Astrocyte of the cerebellum (primary cell): ENCODE results near the gene RPH3AL.
"Not testable (repeated sequence)": the region's sequence is repeated elsewhere in the genome, so short reads cannot be mapped to it uniquely, and the experiment has no call there.

Experiments
- DNase-seq: peaks from one replicate; pipeline ENCODE4 v3.0.0-alpha.2; 2011; ENCODE audit warnings: low read depth
- H3K4me3 ChIP-seq: 2 replicates; pipeline ENCODE4 v1.5.1; 2011; ENCODE audit warnings: mild to moderate bottlenecking, low read depth, low read length, moderate library complexity
- CTCF ChIP-seq: IDR thresholded peaks from 2 replicates; pipeline ENCODE4 v1.5.1; 2012; ENCODE audit warnings: low read length, low read depth, moderate library complexity, mild to moderate bottlenecking; ENCODE audit errors: missing control alignments
- in situ Hi-C: cut with HindIII; loops from 2 replicates; pipeline ENCODE4 v1.10.0; 2017; ENCODE audit warnings: low sequenced_read_pairs

The RPH3AL gene

DNA sequence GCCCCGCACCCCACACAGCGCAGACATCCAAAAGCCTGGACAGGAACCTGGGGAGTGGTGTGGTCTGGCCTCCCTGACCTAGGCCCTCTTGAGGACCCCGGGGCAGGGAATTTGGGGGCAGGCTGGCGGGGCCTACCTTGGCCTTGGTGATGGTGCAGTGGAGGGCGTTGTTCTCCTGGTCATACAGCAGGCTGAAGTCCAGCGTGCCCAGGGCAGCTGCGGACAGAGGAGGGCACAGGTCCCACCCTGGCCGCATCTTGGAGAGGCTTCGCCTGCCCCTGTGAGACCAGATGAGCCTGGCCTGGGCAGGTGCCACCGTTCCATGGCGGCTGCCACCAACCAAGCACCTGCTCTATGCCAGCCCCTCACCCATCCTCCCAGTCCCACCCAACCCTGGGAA lies 180.2 kb downstream of the RPH3AL start:
- no peak overlapping the region for H3K4me3 ChIP-seq
- TF ChIP-seq CTCF = no peak
- in situ Hi-C loops = no loop called here
- no peak for DNase-seq

DNA sequence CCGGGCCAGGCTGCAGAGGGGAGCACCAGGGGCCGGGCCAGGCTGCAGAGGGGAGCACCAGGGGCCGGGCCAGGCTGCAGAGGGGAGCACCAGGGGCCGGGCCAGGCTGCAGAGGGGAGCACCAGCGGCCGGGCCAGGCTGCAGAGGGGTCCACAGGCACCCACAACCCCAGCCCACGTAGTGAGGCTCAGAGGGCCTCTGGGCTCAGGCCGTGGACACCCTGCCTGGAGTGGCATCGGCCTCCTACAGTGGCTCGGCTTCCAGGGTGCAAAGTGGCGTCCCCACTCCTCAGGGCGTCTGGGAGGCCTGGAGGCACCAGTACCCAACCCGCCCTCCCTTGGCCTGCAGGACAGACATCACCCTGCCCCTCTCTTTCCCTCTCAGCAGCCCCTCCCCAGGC lies 180.7 kb downstream of the RPH3AL start:
- TF ChIP-seq CTCF = no peak
- no peak for DNase-seq
- in situ Hi-C loops = no loop called here
- H3K4me3 ChIP-seq = no peak overlapping the region

- no peak for TF ChIP-seq CTCF
- no peak overlapping the region for H3K4me3 ChIP-seq
- DNase-seq = no peak
- in situ Hi-C loops = no loop called here
These were observed 182.4 kb downstream of the RPH3AL start for GRCh38 chr17:170130-170670.

DNA sequence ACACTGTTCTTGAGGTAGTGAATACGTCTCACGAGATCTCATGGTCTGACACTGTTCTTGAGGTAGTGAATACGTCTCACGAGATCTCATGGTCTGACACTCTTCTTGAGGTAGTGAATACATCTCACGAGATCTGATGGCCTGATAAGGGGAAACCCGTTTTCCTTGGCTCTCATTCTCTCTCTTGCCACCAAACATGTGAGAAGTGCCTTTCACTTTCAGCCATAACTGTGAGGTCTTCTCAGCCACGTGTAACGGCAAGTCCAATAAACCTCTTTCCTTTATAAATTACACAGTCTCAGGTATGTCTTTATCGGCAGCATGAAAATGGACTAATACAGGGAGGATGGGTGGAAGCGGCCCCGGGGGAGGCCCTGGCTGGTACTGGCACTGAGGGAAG lies 184.0 kb downstream of the RPH3AL start:
- H3K4me3 ChIP-seq, DNase-seq, in situ Hi-C loops: not testable (repeated sequence)

DNA sequence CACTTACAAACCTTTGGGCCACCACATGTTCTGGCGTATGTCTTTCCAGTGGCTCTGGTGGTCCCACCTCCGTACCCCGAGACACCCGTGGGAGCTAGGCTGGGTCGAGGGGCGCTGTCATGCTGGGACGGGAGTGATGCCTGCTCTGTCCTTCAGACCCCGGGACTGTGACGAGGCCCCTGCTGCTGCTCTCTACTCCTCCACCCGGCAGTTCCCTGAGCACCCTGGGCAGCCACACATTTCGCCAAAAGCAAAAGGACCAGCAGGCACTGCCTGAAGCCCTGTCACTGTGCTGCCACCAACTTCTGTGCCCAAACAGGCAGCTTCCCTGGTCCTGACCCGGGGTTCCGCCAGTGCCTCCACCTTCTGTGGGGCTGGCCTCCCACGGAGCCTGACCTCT lies 186.7 kb downstream of the RPH3AL start:
- in situ Hi-C loops = no loop called here
- TF ChIP-seq CTCF = no peak
- no peak overlapping the region for H3K4me3 ChIP-seq
- DNase-seq = no peak

GRCh38 chr17:164303-165235 lies 188.0 kb downstream of the RPH3AL start:
- in situ Hi-C loops = no loop called here
- H3K4me3 ChIP-seq = no peak overlapping the region
- peak; percentile 65 for TF ChIP-seq CTCF
- DNase-seq = peak; percentile 4

DNA sequence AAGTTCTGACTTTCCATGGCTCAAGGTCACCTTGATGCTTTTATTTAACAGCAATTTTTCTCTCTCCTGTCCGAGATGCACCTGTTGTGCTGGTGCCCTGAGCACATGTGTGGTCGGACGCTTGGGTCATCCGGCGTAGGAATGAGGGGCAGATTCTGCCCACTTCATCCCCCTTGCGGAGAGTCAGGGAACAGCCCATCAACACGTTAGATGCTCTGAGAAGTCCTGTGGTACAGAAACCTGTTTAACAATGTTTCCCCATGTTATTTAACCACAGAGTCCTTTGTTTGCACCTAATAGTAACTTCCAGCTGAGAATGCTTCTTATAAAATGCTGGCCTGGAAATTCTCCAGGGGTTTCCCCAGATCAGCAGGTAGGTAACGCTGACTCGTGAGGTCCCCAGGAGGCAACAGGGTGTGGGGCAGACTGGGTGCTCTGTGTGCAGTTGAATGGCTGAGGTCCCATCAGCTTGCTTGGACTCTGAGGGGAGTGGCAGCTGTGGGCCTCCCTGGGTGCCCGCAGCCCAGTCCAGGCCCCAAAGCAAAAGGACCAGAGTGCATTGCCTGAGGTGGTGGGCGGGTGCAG lies 189.0 kb downstream of the RPH3AL start:
- no peak for TF ChIP-seq CTCF
- in situ Hi-C loops = no loop called here
- DNase-seq = no peak
- no peak overlapping the region for H3K4me3 ChIP-seq
